ENCODE measurements around the gene ALPG.
"Not testable (repeated sequence)": the region's sequence is repeated elsewhere in the genome, so short reads cannot be mapped to it uniquely, and the experiment has no call there.

The ALPG gene

DNA sequence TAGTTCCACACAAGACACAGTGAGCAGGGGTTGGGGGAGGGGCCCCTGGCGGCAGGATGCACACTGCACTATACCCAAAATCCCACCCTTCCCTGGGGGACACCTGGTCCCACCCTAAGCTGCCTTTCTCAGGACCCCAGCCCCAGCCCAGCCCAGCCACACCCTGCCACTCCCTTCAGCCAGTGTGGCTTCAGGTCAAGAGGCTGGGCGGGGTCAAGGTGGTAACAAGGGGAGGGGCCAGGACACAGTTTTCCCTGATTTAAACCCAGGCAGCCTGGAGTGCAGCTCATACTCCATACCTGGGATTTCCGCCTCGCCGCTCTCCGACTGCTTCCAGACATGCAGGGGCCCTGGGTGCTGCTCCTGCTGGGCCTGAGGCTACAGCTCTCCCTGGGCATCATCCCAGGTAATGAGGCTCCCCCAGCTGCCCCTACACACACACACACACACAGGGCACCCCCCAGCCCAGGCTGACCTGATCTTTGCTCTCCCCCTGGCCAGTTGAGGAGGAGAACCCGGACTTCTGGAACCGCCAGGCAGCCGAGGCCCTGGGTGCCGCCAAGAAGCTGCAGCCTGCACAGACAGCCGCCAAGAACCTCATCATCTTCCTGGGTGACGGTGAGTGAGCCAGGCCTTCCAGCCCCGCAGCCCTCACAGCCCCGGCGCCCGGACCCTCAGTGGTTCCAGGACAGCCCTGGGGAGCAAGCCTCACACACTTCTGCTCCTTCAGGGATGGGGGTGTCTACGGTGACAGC is at the start of gene ALPG:
ALPG (plus strand) TSS at position 289 of the 755 bp plus-strand sequence; CDS start at position 340, 51 bp downstream.
- no peak for FAIRE-seq

DNA sequence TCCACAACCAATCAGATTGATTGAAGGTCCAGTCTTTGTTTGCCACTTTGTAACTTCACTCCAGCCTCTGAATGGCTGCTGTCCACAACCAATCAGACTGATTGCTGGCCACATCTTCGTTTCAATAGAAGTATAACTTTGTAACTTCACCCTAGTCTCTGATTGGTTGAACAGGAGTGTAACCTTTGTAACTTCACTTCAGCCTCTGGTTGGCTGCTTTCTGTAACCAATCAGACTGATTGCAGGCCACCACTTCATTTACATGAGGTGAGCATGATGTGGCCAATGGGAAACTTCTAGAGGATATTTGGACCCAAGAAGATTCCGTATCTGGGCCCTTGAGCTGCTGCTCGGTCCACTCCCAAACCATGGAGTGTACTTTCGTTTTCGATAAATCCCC is 45.0 kb upstream of the ALPG start:
- no peak for FAIRE-seq

DNA sequence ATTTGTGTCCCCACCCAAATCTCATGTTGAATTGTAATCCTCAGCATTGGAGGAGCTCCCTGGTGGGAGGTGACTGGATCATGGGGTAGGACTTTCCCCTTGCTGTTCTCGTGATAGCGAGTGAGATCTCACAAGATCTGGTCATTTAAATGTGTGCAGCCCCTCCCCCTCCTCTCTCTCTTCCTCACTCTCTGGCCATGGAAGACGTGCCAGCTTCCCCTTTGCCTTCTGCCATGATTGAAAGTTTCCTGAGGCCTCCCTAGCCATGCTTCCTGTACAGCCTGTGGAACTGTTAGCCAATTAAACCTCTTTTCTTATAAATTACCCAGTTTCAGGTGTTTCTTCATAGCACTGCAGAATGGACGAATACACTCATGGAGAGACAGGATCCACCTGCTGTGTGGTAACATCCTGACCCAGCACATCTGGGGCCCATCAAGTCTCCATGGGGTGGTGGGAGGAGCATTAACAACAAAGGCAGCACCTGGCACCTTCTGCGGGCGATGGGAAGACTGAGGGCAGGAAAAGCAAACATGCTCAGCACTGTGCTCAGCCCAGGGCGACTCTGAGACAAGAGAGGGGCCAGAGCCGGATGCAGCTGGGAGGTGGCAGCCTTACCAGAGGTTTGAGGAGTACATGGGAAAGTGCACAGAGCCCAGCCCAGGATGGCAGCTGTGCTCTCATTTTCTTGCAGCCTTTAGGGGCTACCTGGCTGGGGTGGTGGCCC is 44.3 kb upstream of the ALPG start:
- no peak for FAIRE-seq

DNA sequence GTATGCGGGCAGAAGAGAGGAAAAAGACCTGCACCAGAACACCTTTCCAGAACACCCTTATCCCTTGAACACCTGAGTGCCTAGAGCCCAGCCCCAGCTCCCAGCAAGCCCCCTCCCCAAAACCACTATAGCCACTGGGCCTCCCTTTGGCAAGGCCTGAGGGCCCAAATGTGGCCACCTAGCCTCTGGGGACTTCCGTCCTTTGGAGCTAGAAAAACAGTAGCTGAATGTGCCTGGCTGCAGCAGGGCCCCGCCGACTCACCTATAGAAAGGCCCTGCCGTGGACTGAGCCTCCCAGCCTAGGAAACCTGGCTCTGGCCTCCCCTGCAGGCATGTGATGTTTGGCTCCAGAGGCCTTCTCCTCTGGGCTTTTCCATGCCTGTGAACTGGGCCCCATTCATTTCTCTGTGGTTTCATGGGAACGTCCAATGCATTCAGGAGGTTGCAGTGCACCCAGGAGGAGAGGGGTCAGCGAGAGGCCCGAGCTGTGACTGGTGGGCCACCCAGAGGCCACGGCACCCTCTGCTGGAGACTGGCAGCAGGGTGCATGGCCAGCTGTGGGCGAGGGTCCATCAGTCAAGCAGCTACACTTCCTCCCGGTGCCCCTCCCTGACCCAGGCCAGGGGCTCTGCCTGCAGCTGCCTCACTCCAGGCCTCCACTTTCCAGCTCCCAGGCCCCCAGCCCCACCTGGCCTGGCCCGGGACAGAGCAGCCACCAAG is 43.4 kb upstream of the ALPG start:
- FAIRE-seq, result not testable (repeated sequence)

DNA sequence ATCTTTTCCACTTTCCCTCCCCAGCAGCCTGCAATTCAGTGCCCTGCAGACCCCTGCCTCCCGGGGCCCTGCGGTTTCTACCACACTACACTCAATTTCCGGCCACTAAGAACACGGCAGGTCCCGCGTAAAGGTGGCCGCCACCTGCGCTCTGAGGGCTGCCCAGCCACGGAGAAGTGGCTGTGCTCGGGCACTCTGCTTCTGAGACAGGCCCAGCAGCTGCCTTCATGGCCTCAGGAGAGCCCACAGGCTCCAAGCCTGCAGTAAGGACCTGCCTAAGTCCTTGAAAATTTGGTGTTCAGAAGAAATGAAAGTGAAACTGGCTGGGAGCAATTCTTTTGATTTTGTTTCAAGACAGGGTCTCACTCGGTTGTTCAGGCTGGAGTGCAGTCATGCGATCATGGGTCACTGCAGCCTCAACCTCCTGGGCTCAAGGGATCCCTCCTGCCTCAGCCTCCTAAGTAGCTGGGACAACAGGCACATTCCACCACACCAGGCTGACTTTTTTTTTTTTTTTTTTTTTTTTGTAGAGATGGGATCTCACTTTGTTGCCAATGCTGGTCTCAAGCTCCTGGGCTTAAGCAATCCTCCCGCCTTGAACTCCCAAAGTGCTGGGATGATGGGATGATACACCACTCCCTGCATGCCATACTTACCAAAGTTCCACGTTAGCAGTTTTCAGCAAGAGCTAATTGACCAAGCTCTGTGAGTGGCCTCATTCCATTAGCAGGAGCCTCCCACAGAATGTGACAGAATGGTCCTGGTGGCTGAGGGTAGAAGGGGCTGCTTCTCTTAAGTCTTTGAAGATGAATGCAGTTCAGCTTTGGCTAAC is 42.6 kb upstream of the ALPG start:
- no peak for FAIRE-seq

DNA sequence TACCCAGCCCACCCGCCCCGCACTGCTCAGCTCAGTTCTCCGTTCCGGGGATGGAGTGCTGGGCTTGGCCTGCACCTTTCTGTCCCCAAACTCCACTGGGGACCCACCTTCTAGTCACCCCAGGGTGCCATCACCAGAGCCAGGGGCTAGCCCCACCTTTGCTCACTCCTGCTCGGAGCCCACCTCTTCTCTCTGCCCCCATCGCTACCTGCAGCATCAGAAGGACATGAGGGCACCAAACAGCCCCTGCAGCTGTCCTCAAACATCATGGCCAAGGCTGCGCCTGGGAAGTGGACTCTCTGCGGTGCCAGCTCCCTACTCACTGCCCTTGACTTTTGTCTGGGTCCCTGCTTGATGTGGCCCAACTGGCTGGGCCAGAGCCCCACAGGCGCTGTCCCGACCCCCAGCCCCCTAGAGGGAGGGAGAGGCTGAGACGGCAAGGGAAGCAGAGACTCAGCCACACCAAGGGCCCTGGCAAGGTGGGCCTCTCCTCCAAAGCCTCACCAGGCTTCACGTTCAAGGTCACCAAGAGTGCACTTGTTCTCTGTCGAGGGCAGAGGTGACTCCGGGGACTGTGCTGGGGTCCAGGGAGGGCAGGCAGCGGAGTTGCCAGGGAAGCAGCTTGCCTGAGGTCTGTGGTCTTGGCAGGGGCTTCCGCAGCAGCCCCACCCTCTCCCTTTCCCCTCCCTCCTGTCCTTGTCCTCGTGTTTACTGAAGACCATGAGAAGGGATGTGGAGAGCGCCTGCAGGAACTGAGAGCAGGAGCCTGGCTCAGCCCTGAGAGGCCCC is 41.6 kb upstream of the ALPG start:
- not testable (repeated sequence) for FAIRE-seq

DNA sequence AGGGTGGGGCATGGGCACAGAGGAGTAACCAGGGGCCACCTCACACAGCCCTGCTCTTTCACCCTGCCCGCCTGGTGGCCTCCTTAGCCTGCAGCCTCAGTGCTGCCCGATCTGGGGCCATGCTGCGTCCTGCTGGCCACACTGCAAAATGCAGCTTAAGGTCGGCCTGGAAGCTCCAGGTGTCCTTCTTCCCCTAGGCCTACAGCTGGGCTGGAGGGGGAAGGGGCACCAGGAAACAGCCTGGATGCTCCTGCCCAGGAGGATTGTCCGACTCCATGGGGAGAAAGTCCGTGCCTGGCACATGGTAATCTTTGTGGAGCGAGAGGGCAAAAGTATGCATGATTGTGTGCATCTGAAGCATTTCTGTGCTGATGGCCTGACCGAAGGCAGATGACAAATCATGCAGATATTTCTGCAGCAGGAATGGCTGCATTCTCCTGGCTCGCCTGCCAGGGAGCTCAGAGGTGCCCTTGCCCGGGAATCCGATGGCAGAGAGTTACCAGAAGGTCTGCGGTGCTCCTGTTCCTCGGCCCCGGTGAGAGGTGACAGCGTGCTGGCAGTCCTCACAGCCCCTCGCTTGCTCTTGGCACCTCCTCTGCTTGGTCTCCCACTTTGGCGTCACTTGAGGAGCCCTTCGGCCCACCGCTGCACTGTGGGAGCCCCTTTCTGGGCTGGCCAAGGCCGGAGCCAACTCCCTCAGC is 40.9 kb upstream of the ALPG start:
- FAIRE-seq, result no peak

DNA sequence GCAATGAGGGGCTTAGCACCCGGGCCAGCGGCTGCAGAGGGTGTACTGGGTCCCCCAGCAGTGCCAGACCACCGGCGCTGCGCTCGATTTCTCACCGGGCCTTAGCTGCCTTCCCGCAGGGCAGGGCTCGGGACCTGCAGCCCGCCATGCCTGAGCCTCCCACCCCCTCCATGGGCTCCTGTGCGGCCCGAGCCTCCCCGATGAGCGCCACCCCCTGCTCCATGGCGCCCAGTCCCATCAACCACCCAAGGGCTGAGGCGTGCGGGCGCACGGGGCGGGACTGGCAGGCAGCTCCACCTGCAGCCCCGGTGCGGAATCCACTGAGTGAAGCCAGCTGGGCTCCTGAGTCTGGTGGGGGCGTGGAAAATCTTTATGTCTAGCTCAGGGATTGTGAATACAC is 40.2 kb upstream of the ALPG start:
- FAIRE-seq, result not testable (repeated sequence)

DNA sequence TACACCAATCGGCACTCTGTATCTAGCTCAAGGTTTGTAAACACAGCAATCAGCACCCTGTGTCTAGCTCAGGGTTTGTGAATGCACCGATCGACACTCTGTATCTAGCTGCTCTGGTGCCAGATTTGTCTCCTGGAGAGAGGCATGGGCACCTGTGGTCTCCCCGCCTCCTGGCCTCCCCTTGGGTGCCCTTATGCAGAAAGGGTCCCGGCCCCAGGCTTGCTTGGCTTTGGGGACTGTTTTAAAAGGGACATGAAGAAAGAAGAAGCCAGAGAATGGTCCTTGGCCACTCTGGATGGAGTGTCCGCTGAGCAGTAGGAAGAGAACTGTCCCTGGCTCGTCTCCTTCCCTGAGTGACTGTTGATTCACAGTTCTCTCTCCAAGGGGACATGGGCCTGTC is 39.6 kb upstream of the ALPG start:
- no peak for FAIRE-seq

DNA sequence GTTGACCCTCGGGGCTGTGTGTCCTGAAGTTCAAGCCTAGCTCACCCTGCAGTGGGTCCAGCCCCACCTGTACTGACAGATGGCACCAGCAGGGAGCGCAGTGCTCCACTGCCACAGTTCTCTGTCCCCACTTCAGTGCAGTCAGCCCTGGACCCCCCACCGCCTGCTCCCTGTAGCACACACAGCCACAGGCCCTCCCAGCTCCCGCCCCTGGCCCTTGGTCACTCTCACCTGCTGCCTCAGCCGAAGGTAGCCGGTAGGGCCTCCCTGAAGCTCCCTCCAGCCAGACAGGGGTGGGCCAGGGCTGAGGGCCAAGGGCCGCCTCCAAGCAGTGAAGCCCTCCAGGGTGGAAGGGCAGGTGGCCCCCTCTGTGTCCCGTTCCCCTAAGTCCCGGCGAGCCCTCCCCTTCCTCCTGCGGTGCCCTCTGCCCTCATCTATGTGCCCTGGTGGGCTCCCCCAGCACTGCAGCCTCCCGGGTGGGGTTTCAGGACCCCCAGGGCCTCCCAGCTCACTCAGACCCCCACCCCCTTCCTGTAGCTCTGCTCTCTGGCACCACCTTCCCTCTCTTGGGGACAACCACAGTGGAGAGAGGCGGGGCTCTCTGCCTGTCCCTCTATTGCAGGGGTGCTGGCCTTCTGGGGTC is 38.9 kb upstream of the ALPG start:
- FAIRE-seq, result no peak

DNA sequence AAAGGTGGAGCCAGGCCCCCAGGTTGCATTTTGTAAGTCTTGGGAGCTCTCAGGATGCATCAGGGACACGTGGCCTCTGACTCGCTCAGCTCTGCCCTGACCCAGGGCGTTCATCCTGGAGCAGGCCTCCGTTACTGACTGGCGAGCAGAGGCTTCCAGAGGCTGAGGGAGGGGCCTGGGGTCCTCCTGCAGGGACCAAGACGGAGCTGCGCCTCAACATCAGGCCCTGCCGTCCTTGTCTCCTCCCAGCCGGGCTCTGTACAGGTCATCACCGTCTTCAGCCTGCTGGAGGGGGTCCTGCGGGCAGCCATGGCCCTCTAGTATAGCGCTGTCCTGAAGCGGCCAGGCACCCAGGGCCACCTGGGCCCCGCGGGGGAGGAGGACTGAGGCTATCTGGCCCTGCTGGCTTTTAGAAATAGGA is 38.3 kb upstream of the ALPG start:
- no peak for FAIRE-seq

DNA sequence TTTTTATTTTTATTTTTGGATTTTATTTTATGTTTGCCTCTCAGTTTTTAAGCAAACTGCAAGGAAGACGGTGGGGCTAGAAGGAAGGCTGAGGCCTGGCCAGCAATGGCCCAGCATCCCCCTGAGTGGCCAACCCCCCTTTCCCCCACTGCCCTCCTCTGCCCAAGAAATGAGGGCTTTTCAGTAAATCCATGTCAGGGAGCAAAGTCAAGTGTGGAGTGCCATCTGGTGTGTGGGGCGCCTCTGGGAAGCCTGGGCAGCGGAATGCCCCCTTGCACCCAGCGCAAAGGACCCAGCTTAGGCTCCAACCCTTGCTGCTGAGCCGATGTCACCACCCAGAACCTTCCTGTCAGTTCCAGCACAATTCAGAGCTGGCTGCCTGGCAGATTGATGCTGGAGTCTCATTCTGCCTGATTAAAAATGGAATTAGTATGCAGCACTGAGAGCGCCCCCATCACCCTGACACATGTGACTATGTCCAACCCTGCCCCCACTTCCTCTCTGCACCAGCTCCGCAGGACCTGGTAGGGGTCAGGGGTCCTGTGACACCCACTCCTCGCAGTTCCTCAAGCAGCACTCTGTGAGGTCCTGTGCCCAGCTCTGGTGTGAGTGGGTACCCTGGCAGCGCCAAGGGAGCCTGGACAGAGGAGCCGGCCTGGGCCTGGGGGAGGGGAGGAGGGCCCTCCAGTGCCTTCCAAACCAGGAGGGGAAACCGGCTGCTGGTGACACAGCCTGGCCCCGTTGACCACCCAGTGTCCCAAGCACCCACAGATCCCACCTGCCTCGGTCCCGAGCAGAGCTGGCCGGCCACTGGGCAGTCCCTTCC is 37.3 kb upstream of the ALPG start:
- no peak for FAIRE-seq

DNA sequence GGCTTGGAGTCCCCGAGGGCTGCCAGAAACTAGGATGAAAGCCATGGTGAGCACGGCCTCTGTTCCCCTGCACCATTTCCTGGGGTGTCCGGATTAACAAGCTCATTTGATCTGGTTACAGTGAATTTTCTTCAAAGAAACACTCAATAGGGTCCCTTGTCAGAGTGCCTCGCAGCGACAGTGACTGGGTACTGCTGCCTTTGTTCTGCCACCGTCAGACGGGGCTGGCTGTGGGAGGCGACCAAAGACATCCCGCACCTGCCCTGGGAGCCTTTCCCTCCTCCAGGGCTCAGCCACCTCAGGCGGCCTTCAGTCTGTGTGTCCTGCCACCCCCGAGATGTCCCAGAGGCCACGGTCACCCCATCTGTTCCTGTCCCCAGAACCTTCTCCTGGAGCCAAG is 36.6 kb upstream of the ALPG start:
- not testable (repeated sequence) for FAIRE-seq

DNA sequence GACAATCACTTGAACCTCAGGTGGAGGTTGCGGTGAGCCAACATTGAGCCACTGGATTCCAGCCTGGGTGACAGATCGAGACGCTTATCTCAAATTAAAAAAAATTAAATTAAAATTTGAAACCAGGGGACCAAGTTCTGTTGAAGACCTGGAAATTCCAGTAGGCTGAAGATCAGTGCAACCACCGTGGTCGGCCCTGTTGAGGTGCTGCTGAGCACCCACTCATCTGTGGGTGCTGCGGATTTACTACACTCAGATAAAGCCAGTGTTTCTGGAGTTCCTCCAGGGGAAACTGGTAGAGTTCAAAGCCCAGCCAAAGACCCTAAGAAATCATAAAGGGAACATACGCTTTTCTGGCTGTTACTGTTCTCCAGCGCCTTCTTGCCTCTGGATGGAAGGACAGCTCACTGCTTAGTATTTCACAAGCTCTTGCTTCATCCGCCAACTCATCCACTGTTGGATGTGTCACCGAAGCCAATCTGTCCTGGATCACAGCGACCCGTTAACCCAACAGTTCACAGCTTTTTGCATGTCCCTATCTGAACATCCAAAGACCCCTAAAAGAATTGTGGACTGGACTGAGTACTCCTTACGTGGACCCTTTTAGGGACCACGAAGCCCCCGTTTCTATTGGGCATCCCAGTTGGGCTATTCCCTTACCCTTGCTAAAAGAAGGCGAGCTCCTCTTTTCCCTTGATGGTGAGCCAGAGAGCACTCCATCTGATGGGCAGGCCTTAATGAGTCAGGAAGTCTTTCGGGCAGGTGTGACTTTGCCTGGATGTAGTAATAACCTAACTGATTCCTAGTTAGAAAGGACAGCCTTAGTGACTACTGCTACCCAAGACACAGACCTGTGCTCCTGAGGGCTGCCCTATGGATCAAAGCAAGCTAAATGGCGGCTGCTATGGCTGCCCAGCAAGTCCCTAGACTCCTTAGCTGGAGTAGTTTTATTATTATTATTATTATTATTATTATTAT is 34.1 kb upstream of the ALPG start:
- no peak for FAIRE-seq

DNA sequence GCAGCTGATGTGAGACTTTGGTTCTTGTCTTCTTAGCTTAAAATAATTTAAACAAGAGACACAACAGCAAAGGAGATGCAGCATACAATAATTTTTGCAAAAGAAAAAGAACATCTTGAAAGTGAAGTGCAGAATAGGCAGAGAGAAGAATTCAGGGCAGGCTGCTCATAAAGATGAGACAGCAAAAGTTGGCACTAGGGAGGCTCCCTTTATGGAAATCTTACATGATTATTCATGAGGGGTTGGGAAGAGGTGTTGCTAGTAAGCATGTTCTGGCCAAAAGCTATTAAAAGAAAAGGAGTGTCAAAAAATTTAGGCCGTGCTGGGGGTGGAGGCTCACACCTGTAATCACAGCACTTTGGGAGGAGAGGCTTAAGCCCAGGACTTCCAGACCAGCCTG is 32.3 kb upstream of the ALPG start:
- FAIRE-seq, result no peak

DNA sequence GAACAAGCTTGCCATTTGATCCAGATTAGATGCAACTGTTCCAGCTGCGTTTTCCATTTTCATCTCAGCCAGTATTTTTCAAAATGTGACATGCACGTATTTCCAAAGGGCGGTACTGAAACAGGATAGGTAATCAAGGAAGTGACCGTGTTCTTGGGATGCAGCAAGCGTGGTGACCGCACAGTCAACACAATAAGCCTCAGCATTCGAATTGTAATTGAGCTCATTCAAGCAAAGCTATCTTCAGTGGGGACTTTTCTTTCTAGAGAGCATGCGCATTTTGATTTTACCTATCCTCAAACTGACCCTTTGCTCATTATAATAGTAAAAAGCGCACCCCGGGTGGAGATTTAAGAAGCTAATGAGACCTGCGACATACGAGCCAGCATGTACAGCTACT is 31.5 kb upstream of the ALPG start:
- FAIRE-seq, result no peak

DNA sequence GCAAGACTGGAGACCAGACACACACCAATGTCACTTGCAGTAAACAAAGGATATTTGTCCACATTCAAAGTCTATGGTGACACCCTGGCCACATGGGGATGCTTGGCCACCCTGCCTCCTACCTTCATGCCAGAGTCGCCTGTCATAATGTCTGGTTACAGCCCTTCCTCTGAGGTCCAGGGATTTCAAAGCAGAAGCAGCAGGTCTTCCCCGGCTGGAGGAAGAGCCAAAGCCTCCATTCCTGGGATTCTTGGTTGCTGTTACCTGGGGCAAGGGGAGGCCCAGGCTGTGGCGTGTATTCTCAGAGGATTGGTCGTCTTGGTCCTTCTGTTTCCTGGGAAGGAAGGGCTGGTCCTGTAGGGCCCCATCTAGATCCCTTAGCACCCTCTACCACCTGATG is 30.4 kb upstream of the ALPG start:
- no peak for FAIRE-seq

DNA sequence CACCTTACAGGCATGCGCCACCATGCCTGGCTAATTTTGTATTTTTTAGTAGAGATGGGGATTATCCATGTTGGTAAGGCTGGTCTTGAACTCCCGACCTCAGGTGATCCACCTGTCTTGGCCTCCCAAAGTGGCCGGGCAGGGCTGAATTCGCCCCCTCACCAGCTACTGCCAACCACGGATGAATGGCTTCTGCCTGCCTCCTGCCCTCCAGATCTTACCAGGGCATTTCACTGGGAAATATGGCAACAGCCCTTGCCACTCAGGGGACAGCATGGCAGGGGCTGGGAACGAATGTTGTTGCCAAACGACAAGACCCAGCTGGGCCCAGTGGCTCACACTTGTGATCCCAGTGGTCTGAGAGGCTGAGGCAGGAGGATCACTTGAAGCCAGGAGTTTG is 29.9 kb upstream of the ALPG start:
- no peak for FAIRE-seq

DNA sequence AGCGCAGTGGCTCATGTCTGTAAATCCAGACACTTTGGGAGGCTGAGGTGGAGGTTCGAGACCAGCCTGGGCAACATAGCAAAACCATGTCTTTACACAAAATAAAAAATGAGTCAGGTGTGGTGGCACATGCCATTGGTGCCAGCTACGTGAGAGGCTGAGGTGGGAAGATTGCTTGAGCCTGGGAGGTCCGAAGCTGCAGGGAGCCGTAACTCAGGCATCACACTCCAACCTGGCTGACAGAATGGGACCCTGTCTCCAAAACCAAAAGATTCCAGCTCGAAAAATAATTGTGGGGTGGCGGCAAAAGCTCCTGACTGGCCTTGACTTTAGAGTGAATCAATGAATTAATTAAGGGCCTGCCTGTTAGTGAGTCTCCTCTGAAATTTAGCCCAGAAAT is 29.3 kb upstream of the ALPG start:
- no peak for FAIRE-seq
